Glomerular endothelial cell (primary cell): ENCODE data around the gene INSC. TPM values are rescaled to one million over a fixed set of nuclear protein-coding genes. Genes with fewer than 3 reads are reported as not detected.

ENCODE experiments used
- DNase-seq: peaks from one replicate; pipeline ENCODE4 v3.0.0-alpha.2; 2011; ENCODE audit warnings: low read depth, low spot score; ENCODE audit errors: extremely low read depth
- total RNA-seq: library from RNA; depleted of rRNA; stranded (reverse); fragments of >200 nt; gene quantifications from 2 replicates; pipeline ENCODE4 v1.2.3, GENCODE V29; 2015

INSC gene
- total RNA-seq, 1 donor from 2014 or later, result 0.18 TPM

- no peak for DNase-seq
Observed at GRCh38 chr11:15107730-15108515, 6.8 kb upstream of the INSC start.

DNA sequence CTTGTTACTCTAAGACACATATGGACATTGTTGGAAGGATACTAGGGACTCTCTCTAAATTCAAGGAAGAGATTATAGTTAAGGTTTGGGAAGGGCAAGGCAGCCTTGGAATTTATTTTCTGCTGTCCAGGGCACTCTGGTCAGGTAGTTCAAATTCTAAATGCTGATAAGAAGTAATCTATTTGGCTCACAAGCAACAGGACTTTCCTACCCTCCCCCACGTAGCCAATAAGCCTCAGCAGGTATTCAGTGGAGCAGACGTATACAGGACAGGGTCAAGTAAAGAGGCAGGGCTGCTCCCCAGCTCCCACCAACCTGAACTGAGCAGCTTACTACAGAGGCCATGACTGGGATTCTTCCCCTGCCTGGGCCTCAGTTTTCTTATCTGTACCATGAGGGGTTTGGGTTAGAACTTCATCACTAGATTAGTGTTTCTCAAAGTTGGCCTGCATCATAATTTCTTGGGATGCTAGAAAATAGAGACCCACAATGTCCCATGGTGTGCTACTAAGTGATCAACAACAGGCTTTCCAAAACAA is 6.1 kb upstream of the INSC start:
- DNase-seq, result no peak

- no peak for DNase-seq
Observed at GRCh38 chr11:15109602-15110001, 5.1 kb upstream of the INSC start.

- no peak for DNase-seq
Observed at GRCh38 chr11:15111215-15111614, 3.5 kb upstream of the INSC start.

- no peak for DNase-seq
Observed at GRCh38 chr11:15112131-15112541, 2.6 kb upstream of the INSC start.

DNA sequence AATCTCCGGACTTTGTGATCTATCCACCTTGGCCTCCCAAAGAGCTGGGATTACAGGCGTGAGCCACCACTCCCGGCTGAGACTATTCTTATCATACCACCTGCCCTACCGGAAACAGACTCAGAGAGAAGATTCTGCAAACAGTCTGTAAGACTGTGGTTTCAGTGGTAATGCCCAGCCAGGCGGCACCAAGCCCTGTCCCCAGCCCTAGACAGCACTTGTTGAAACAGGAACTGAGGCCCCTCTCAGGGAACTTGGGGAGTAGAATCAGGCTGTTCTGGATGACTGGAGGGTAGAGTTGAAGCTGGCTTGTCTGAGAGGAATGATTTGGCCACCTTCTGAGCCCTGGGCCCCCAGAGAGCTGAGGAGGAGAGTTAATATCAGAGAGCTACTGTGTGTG is 1.3 kb upstream of the INSC start:
- no peak for DNase-seq

- no peak for DNase-seq
Observed at GRCh38 chr11:15115686-15116085, 963 bp downstream of the INSC start.

DNA sequence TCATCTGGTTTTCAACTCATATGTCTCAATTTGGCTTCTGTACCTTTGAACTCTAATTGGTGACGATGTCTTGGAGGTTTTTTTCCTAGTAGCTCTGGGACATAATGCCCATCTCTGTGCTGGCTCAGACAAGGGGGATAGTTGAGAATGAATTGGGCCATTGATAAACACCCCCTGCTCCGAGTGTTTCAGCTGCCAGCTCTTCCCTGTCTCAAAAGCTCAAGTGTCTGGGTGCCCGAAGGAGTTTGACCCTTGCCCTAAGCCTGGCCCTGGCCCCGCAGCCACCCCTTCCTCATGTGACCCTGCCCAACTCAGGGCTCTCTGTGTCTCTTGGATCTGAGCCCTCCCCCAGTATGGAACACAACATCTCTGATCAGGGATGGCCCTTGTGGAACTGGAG is 3.0 kb downstream of the INSC start:
- DNase-seq, result no peak

DNA sequence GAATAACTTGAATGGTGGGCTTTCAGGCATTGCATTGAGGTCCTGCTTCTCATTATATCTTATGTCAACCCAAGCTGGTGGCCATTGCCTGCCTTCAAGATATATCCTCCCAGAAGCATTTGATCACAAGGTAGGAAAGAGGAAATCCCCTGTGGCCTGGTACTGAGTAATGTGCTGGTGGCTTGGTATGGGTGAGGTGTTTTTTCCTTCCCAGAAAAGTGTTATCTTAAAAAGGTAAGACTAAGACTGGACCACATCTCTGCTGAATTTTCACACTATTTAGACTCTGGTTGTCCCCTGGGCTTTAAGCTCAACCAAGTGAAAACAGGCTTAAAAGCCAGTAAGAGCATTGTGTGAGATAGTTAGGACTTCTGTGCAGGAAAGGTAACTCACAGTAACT is 3.7 kb downstream of the INSC start:
- DNase-seq, result no peak

DNA sequence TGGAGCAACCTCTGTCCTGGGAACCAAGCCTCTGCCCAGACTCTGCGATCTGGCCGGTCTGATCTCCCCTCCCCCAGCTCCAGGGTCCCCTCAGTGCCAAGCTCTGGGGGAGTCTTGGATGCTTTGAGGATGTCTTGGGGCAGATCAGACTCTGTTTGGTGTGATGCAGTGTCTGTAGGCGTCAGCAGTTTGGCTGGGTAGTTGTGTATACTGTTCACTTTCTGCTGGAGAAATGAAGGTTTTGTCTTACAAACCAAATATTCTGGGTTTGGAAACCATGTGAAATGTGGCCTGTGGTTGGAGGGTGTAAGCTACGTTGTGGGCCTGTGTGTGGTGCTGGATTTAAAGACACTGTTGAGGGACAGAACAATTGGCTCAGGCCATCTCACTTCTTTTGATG is 4.6 kb downstream of the INSC start:
- DNase-seq, result no peak

DNA sequence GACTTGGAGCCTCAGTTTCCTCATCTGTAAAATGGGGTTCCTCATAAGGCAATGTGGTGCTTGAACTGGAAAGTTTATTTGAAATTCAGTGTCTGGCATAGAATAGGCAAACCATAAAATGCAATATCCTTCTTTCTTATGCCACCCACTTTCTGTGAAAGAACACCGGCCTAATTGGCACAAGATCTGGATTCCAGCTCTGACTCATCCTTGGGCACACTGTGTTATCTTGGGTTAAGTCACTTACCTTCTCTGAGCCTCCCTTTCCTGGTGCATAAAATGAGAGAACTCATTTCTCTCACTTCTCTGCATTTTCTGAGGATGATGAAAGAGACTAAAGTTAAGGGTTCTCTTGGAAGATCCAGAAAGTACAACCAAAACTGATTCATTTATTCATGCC is 5.1 kb downstream of the INSC start:
- DNase-seq, result no peak

- no peak for DNase-seq
Observed at GRCh38 chr11:15123849-15124248, 9.1 kb downstream of the INSC start.

DNA sequence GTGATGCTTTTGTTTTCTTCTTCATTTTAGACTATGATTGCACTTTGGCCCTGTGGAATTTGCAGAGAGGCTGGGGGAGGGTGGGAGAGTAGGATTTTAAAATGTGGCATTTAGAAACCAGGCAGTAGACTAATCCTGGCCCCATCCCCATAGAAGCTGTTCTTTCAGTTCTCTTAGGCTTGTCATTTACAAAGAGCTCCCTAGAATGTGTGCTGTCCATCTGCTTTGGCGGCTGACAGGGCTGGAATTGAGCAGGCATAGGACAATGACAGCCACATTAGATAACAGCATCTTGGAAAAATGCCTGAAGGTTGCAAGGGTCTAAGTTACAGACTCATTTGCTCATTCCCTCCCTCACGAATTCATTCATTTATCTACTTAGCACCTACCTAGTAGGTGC is 9.8 kb downstream of the INSC start:
- no peak for DNase-seq

GRCh38 chr11:15127341-15127740 is 12.6 kb downstream of the INSC start:
- DNase-seq, result no peak

- DNase-seq, result no peak
Observed at GRCh38 chr11:15128621-15129020, 13.9 kb downstream of the INSC start.

- no peak for DNase-seq
Observed at GRCh38 chr11:15136166-15136565, 21.4 kb downstream of the INSC start.

GRCh38 chr11:15139096-15139770 is 24.5 kb downstream of the INSC start:
- no peak for DNase-seq

GRCh38 chr11:15139958-15140659 is 25.4 kb downstream of the INSC start:
- DNase-seq, result no peak

GRCh38 chr11:15141381-15141780 is 26.7 kb downstream of the INSC start:
- DNase-seq, result no peak

GRCh38 chr11:15142838-15143237 is 28.1 kb downstream of the INSC start:
- no peak for DNase-seq

- no peak for DNase-seq
Observed at GRCh38 chr11:15143855-15144254, 29.1 kb downstream of the INSC start.

DNA sequence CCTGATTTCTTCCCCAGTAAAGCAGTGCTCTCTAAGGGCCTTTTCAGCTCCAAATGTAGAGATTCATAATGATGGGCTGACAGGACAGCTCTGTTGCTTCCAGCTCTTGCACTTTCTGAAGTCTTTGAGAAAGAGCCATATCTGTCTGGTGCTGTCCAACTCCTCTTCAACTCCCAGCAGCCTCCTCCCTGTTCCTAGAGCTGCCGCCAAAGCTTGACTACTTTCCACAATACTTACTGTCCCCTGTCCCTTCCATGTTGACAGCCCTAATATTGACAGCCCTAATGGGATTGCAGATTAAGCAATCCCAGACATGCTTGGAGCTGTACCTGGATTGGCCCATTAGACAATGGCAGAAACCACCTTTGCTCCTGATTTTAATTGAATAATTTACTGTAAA is 29.6 kb downstream of the INSC start:
- no peak for DNase-seq
